IMR-90 (cell line): Measurements from ENCODE around the gene SLC23A2. TPM values are rescaled to one million over a fixed set of nuclear protein-coding genes. Genes with fewer than 3 reads are reported as not detected.

Source experiments
- ATAC-seq: fragments of 200-7000 bp; cut with Tn5 transposase; 2 replicates; pipeline ENCODE4 v1.9.1; 2020; ENCODE audit warnings: low read depth, mild to moderate bottlenecking, moderate library complexity
- BruUV-seq: library from RNA; stranded (reverse); fragments of 400-500 nt; replicated peaks from 2 replicates; lab custom pipeline; 2021; lab: Mats Ljungman, UMichigan
- CTCF ChIA-PET: fragments of 300-600 bp; formaldehyde crosslinking; extraction: SDS; loops from one replicate; lab custom pipeline; 2021; ENCODE audit warnings: antibody characterized with exemption; lab: Yijun Ruan, JAX
- POLR2A ChIA-PET: fragments of 300-600 bp; sonication (Branson Sonifier 250); formaldehyde crosslinking; loops from one replicate; lab custom pipeline; 2022; ENCODE audit warnings: antibody characterized with exemption; ENCODE audit not compliant: unreplicated experiment; lab: Charles Lee
- DNase-seq: peaks from one replicate; pipeline ENCODE4 v3.0.0; 2013
- H2AFZ ChIP-seq: replicated peaks from 2 replicates; pipeline ENCODE3; 2013; ENCODE audit warnings: low read length, mild to moderate bottlenecking; ENCODE audit not compliant: poor library complexity
- H2AK5ac ChIP-seq: 2 replicates; pipeline ENCODE4 v1.6.1; 2013; ENCODE audit warnings: low read depth, low read length, inconsistent platforms
- H2AK9ac ChIP-seq: replicated peaks from 2 replicates; pipeline ENCODE3; 2013; ENCODE audit warnings: mild to moderate bottlenecking, low read depth, low read length, moderate library complexity; ENCODE audit not compliant: poor library complexity
- H2BK120ac ChIP-seq: 2 replicates; pipeline ENCODE4 v1.6.1; 2013; ENCODE audit warnings: low read depth, low read length, inconsistent platforms
- H2BK15ac ChIP-seq: 3 replicates; pipeline ENCODE4 v1.6.1; 2013; ENCODE audit warnings: low read depth, low read length, inconsistent platforms
- H2BK20ac ChIP-seq: 2 replicates; pipeline ENCODE4 v1.6.1; 2013; ENCODE audit warnings: low read depth, mild to moderate bottlenecking, inconsistent platforms, low read length, moderate library complexity
- H2BK5ac ChIP-seq: 2 replicates; pipeline ENCODE4 v1.6.1; 2013; ENCODE audit warnings: mild to moderate bottlenecking, low read depth, low read length, inconsistent platforms; ENCODE audit not compliant: poor library complexity, severe bottlenecking
- H3K14ac ChIP-seq: replicated peaks from 2 replicates; pipeline ENCODE4 v1.6.1; 2013; ENCODE audit warnings: low read depth, low read length, inconsistent platforms
- H3K18ac ChIP-seq: 2 replicates; pipeline ENCODE4 v1.6.1; 2013; ENCODE audit warnings: low read depth, low read length, control low read depth
- H3K23ac ChIP-seq: 2 replicates; pipeline ENCODE4 v1.6.1; 2013; ENCODE audit warnings: low read depth, low read length, inconsistent platforms
- H3K27ac ChIP-seq: 2 replicates; pipeline ENCODE4 v1.5.1; 2013; ENCODE audit warnings: mild to moderate bottlenecking, control low read depth, low read length; ENCODE audit not compliant: insufficient read depth
- H3K27me3 ChIP-seq: 2 replicates; pipeline ENCODE4 v1.6.1; 2013; ENCODE audit warnings: low read length; ENCODE audit not compliant: control insufficient read depth, insufficient read depth
- H3K36me3 ChIP-seq: 2 replicates; pipeline ENCODE4 v1.6.1; 2013; ENCODE audit warnings: low read length, mixed read lengths; ENCODE audit not compliant: control insufficient read depth, insufficient read depth
- H3K4ac ChIP-seq: 2 replicates; pipeline ENCODE4 v1.6.1; 2013; ENCODE audit warnings: low read depth, low read length, inconsistent platforms
- H3K4me1 ChIP-seq: 2 replicates; pipeline ENCODE4 v1.6.1; 2013; ENCODE audit warnings: low read length, mixed read lengths; ENCODE audit not compliant: control insufficient read depth, insufficient read depth
- H3K4me2 ChIP-seq: 2 replicates; pipeline ENCODE4 v1.6.1; 2013; ENCODE audit warnings: low read depth, mild to moderate bottlenecking, control low read depth, low read length, moderate library complexity
- H3K4me3 ChIP-seq: 2 replicates; pipeline ENCODE4 v1.5.1; 2013; ENCODE audit warnings: low read depth, mild to moderate bottlenecking, control low read depth, low read length, moderate library complexity; ENCODE audit not compliant: insufficient read depth
- H3K56ac ChIP-seq: 2 replicates; pipeline ENCODE4 v1.6.1; 2013; ENCODE audit warnings: low read length, inconsistent platforms; ENCODE audit not compliant: insufficient read depth; ENCODE audit errors: extremely low read depth
- H3K79me1 ChIP-seq, 2 experiments: 2 replicates each; pipeline ENCODE4 v1.6.1; 2013; ENCODE audit warnings: low read length in 2 of 2, inconsistent platforms in 1 of 2, low read depth in 1 of 2
- H3K9ac ChIP-seq: 2 replicates; pipeline ENCODE4 v1.6.1; 2013; ENCODE audit warnings: low read depth, low read length, control low read depth
- H3K9me1 ChIP-seq: 2 replicates; pipeline ENCODE4 v1.6.1; 2013; ENCODE audit warnings: low read length, inconsistent platforms; ENCODE audit not compliant: insufficient read depth
- H3K9me3 ChIP-seq: 2 replicates; pipeline ENCODE4 v1.6.1; 2013; ENCODE audit warnings: low read length; ENCODE audit not compliant: control insufficient read depth, insufficient read depth
- H4K20me1 ChIP-seq: 2 replicates; pipeline ENCODE4 v1.6.1; 2013; ENCODE audit warnings: low read length, inconsistent platforms; ENCODE audit not compliant: insufficient read depth
- H4K5ac ChIP-seq: 2 replicates; pipeline ENCODE4 v1.6.1; 2013; ENCODE audit warnings: mild to moderate bottlenecking, low read depth, low read length, control low read depth
- H4K8ac ChIP-seq, 2 experiments: 2 replicates each; pipeline ENCODE4 v1.6.1; 2013; ENCODE audit warnings: low read depth in 2 of 2, low read length in 2 of 2, control low read depth in 1 of 2, inconsistent platforms in 1 of 2
- H4K91ac ChIP-seq: 2 replicates; pipeline ENCODE4 v1.6.1; 2013; ENCODE audit warnings: low read depth, low read length, inconsistent platforms; ENCODE audit not compliant: insufficient read depth
- CTCF ChIP-seq: conservative IDR thresholded peaks from 2 replicates; pipeline ENCODE4 v1.5.1; 2012; ENCODE audit warnings: mild to moderate bottlenecking, low read depth, low read length, improper control_type of control experiment
- MAFK ChIP-seq: IDR thresholded peaks from 2 replicates; pipeline ENCODE4 v1.6.1; 2012; ENCODE audit warnings: low read depth, low read length, improper control_type of control experiment
- MAZ ChIP-seq: IDR thresholded peaks from 2 replicates; pipeline ENCODE4 v1.6.1; 2012; ENCODE audit warnings: low read depth, mild to moderate bottlenecking, low read length, improper control_type of control experiment, moderate library complexity, borderline replicate concordance
- RFX5 ChIP-seq: IDR thresholded peaks from 2 replicates; pipeline ENCODE4 v1.8.0; 2012; ENCODE audit warnings: low read depth, mild to moderate bottlenecking, low read length, moderate library complexity
- WGBS, 2 experiments: methylation state at CpG; one replicate each; pipeline versions ENCODE4 v1.1.5 to v1.1.7; 2013; ENCODE audit warnings: missing lambda C conversion rate in 2 of 2; ENCODE audit not compliant: insufficient read length in 1 of 2; ENCODE audit errors: extremely low coverage in 2 of 2; 5-methylcytosine and 5-hydroxymethylcytosine counted together
- dilution Hi-C: fragments of 300-500 bp; cut with HindIII; formaldehyde crosslinking; loops from one replicate; pipeline ENCODE4 v1.14.3; 2018; ENCODE audit warnings: low sequenced_read_pairs; ENCODE audit not compliant: unreplicated experiment
- in situ Hi-C: fragments of 300-500 bp; cut with MboI; formaldehyde crosslinking; loops from 3 replicates; pipeline ENCODE4 v1.14.3; 2019; ENCODE audit warnings: low sequenced_read_pairs, inconsistent platforms, mixed read lengths
- intact Hi-C: fragments of 100-400 bp; cut with micrococcal nuclease; formaldehyde crosslinking; loops from 2 replicates; pipeline ENCODE4 v1.10.0; 2022
- microRNA-seq, 2 experiments: library from miRNA; stranded (forward) in 1 of 2; unstranded in 1 of 2; fragments of 10-50 nt in 1 of 2; fragments of <30 nt in 1 of 2; gene quantifications in 1 of 2; microRNA quantifications in 1 of 2; one replicate each; pipeline versions ENCODE3 to v1.1.0; 2013 to 2020; ENCODE audit not compliant: insufficient read depth in 1 of 2, insufficient read length in 1 of 2, unreplicated experiment in 1 of 2
- polyA plus RNA-seq, 3 experiments: library from polyadenylated mRNA; depleted of rRNA; stranded (reverse); fragments of >200 nt; gene quantifications; 2 replicates each; pipeline ENCODE4 v1.2.3, GENCODE V29; 2012; ENCODE audit warnings: low replicate concordance in 1 of 3
- small RNA-seq, 5 experiments: library from RNA; depleted of rRNA; stranded (forward); fragments of <200 nt; gene quantifications; one replicate each; pipeline ENCODE3, GENCODE V24; 2012
- total RNA-seq: library from RNA; depleted of rRNA; stranded (reverse); fragments of >200 nt; gene quantifications from 2 replicates; pipeline ENCODE4 v1.2.3, GENCODE V29; 2012; rRNA removed

The SLC23A2 gene
- total and polyA plus RNA-seq, 2 of the 4 experiments (the other 2 are of a cell fraction), result 10.2 to 14.4 TPM

GRCh38 chr20:4802527-4802926 is 198.8 kb downstream of the SLC23A2 start:
- Histone ChIP-seq H2AFZ (no peak overlapping the region), H3K23ac (no peak overlapping the region), H3K4ac (no peak overlapping the region), H2AK9ac (no peak overlapping the region), H2BK5ac (no peak overlapping the region), H4K91ac (no peak overlapping the region), H3K9me1 (peaks cover 3% of the 10 kb centered on the region; the same call in 1 of the 2 replicates), H3K14ac (no peak overlapping the region), H3K36me3 (peaks cover 31% of the 10 kb centered on the region), H4K5ac (no peak overlapping the region), H3K27ac (no peak overlapping the region), H4K8ac (no peak overlapping the region), H3K9me3 (peaks cover 4% of the 10 kb centered on the region), H2BK120ac (no peak overlapping the region), H4K20me1 (no peaks in the 10 kb centered on the region), H3K4me1 (peaks cover 2% of the 10 kb centered on the region; the same call in 1 of the 2 replicates), H2BK15ac (no peak overlapping the region), H3K18ac (no peak overlapping the region), H3K4me2 (no peak overlapping the region), H3K56ac (no peak overlapping the region), H2BK20ac (no peak overlapping the region), H3K27me3 (no peaks in the 10 kb centered on the region), H2AK5ac (no peak overlapping the region), H3K9ac (no peak overlapping the region), H3K4me3 (no peak overlapping the region), H3K79me1 (no peaks in the 10 kb centered on the region)
- in situ Hi-C loops, result no loop called here
- ChIA-PET CTCF (interaction anchor here (0.8 kb wide), 1 partner anchor 23 kb away, joined by 4 read pairs; no protein-coding TSS in a partner anchor), POLR2A (no interaction called here)
- ATAC-seq, result no peak
- WGBS, 2 experiments, result 100% methylated on average over 1 of the region's 3 CpGs; no CpG with 5 or more reads in 1 of the 2 experiments
- no peak for DNase-seq
- intact Hi-C loops, result no loop called here
- no peak for TF ChIP-seq CTCF
- no peak for TF ChIP-seq MAFK
- TF ChIP-seq RFX5, result no peak
- no peak for TF ChIP-seq MAZ
- BruUV-seq, result no TSS peak
- dilution Hi-C loops, result no loop called here

Small RNAs within 50 kb of the gene (microRNA-seq; reads per million reads assigned to microRNA genes)
- gene AL121890.1 (ENCODE audit: insufficient read depth, insufficient read length) (not detected), gene RF00322 (ENCODE audit: insufficient read depth, insufficient read length) (not detected)

Small RNAs within 50 kb of the gene (small RNA-seq; reads per million reads assigned to genes)
- 0 reads per million in 5 experiments for gene AL121890.1
- 0 reads per million in 5 experiments for gene RF00322

Other genes starting within 250 kb of the SLC23A2 start
- gene RASSF2, start 177.9 kb downstream of the SLC23A2 start, total RNA-seq, result 4.2 and 4.5 TPM in 2 replicates
- gene RASSF2, start 177.9 kb downstream of the SLC23A2 start, polyA plus RNA-seq (2012; rRNA removed), result 1.5 and 2.0 TPM in 2 replicates
- gene TMEM230, start 111.6 kb upstream of the SLC23A2 start, total RNA-seq, result 69.2 and 84.4 TPM in 2 replicates
- gene TMEM230, start 111.6 kb upstream of the SLC23A2 start, polyA plus RNA-seq (2012; rRNA removed), result 97.7 and 102 TPM in 2 replicates
- 155 and 222 TPM in 2 replicates for gene PCNA, start 118.4 kb upstream of the SLC23A2 start, total RNA-seq
- gene PCNA, start 118.4 kb upstream of the SLC23A2 start, polyA plus RNA-seq (2012; rRNA removed), result 185 and 213 TPM in 2 replicates
- gene CDS2, start 125.5 kb upstream of the SLC23A2 start, total RNA-seq, result 47.1 and 57.5 TPM in 2 replicates
- gene CDS2, start 125.5 kb upstream of the SLC23A2 start, polyA plus RNA-seq (2012; rRNA removed), result 14.2 and 17.0 TPM in 2 replicates